Measurements from ENCODE around the gene TRIM65. TPM values are rescaled to one million over a fixed set of nuclear protein-coding genes. Genes with fewer than 3 reads are reported as not detected.
A peak's percentile ranks its signal among the peaks of the same experiment; 100 is the strongest.
"Not testable (repeated sequence)": the region's sequence is repeated elsewhere in the genome, so short reads cannot be mapped to it uniquely, and the experiment has no call there.

The TRIM65 gene
- polyA plus RNA-seq, 4 donors = 6.5 to 17.1 (median 11.3) TPM

- peaks cover 0 to 27% (median 0%) of the 10 kb centered on the region in 3 donors for H3K4me1 ChIP-seq (ENCODE audit: control insufficient read depth in 3 of 3, insufficient read depth in 2 of 3, low read depth in 1 of 3, low read length in 2 of 3)
- peaks cover 0 to 60% (median 3%) of the 10 kb centered on the region in 3 donors for H3K36me3 ChIP-seq (ENCODE audit: control insufficient read depth in 3 of 3, insufficient read depth in 2 of 3, low read depth in 1 of 3, low read length in 3 of 3)
- WGBS, 3 donors = 84 to 88% (median 85%) methylated on average over 6 of the region's 6 CpGs
- H3K27me3 ChIP-seq (ENCODE audit: control insufficient read depth in 3 of 3, insufficient read depth in 3 of 3, low read length in 3 of 3) = no peaks in the 10 kb centered on the region
- H3K9me3 ChIP-seq (ENCODE audit: control insufficient read depth in 2 of 2, insufficient read depth in 1 of 2, low read depth in 1 of 2, low read length in 1 of 2) = no peaks in the 10 kb centered on the region
- H3K4me3 ChIP-seq (ENCODE audit: low read depth in 1 of 3, low read length in 3 of 3) = no peak overlapping the region
- DNase-seq (no peak), FAIRE-seq (no peak)
- H3K27ac ChIP-seq (ENCODE audit: low read depth in 1 of 3, low read length in 2 of 3) = no peak overlapping the region
Observed at GRCh38 chr17:75888484-75888883, 8.3 kb downstream of the TRIM65 start.

DNA sequence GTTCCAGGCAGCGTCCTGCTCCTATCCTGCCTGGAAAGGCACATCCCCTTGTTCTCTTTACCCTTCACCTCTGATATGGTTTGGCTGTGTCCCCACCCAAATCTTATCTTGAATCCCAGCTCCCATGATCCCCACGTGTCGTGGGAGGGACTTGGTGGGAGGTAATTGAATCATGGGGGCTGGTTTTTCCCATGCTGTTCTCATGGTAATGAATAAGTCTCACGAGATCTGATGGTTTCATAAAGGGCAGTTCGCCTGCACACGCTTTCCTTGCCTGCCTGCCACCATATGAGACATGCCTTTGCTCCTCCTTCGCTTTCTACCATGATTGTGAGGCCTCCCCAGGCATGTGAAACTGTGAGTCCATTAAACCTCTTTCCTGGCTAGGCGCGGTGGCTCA is 10.9 kb downstream of the TRIM65 start:
- not testable (repeated sequence) for H3K27ac ChIP-seq (ENCODE audit: low read depth in 1 of 3, low read length in 2 of 3); H3K9me3 ChIP-seq (ENCODE audit: control insufficient read depth in 2 of 2, insufficient read depth in 1 of 2, low read depth in 1 of 2, low read length in 1 of 2); H3K27me3 ChIP-seq (ENCODE audit: control insufficient read depth in 3 of 3, insufficient read depth in 3 of 3, low read length in 3 of 3); H3K4me3 ChIP-seq (ENCODE audit: low read depth in 1 of 3, low read length in 3 of 3); H3K4me1 ChIP-seq (ENCODE audit: control insufficient read depth in 3 of 3, insufficient read depth in 2 of 3, low read depth in 1 of 3, low read length in 2 of 3); FAIRE-seq; DNase-seq
- WGBS, 3 donors = 75 to 81% (median 78%) methylated on average over 9 of the region's 9 CpGs
- H3K36me3 ChIP-seq (ENCODE audit: control insufficient read depth in 3 of 3, insufficient read depth in 2 of 3, low read depth in 1 of 3, low read length in 3 of 3) = peaks cover 0 to 34% (median 1%) of the 10 kb centered on the region in 3 donors

- no peaks in the 10 kb centered on the region for H3K9me3 ChIP-seq (ENCODE audit: control insufficient read depth in 2 of 2, insufficient read depth in 1 of 2, low read depth in 1 of 2, low read length in 1 of 2)
- H3K4me1 ChIP-seq (ENCODE audit: control insufficient read depth in 3 of 3, insufficient read depth in 2 of 3, low read depth in 1 of 3, low read length in 2 of 3) = no peaks in the 10 kb centered on the region
- H3K36me3 ChIP-seq (ENCODE audit: control insufficient read depth in 3 of 3, insufficient read depth in 2 of 3, low read depth in 1 of 3, low read length in 3 of 3) = peaks cover 0 to 29% (median 0%) of the 10 kb centered on the region in 3 donors
- DNase-seq (no peak), FAIRE-seq (no peak)
- H3K27ac ChIP-seq (ENCODE audit: low read depth in 1 of 3, low read length in 2 of 3) = no peak overlapping the region
- 65 to 79% (median 72%) methylated on average over 8 of the region's 8 CpGs for WGBS, 3 donors
- no peaks in the 10 kb centered on the region for H3K27me3 ChIP-seq (ENCODE audit: control insufficient read depth in 3 of 3, insufficient read depth in 3 of 3, low read length in 3 of 3)
- H3K4me3 ChIP-seq (ENCODE audit: low read depth in 1 of 3, low read length in 3 of 3) = no peak overlapping the region
Observed at GRCh38 chr17:75885431-75885830, 11.3 kb downstream of the TRIM65 start.

DNA sequence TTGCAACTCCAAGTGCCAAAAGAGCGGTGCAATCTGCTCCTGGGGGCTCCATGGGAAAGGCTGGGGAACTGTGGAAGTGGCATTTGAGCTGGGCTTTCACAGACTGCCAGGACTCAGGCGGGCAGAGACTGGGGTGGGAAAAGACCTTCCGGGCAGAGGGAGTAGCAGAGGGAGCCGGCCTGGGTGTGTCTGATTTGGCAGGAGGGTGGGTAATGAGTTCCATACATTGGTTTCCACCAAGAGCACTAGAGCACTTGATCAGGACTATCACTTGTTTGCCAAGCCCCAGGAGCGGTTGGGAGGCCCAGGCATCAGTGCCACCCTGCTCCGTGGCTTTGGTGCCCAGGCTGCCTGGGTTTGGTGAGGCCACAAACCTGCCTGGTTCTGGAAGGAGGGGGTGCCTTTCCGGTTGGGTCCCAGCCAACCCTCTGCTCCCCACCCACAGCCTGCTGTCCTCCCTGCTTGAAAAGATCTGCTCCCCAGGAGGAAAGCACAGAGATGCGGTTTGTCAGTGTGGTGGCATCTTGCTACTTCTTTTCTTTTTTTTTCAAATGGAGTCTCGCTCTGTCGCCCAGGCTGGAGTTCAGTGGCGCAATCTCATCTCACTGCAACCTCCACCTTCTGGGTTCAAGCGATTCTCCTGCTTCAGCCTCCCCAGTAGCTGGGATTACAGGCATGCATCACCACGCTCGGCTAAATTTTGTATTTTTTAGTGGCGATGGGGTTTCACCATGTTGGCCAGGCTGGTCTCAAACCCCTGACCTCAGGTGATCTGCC is 14.9 kb downstream of the TRIM65 start:
- Histone ChIP-seq H3K9me3 (ENCODE audit: control insufficient read depth in 2 of 2, insufficient read depth in 1 of 2, low read depth in 1 of 2, low read length in 1 of 2) (no peaks in the 10 kb centered on the region), H3K27me3 (ENCODE audit: control insufficient read depth in 3 of 3, insufficient read depth in 3 of 3, low read length in 3 of 3) (peaks cover 0 to 12% (median 0%) of the 10 kb centered on the region in 3 donors), H3K4me1 (ENCODE audit: control insufficient read depth in 3 of 3, insufficient read depth in 2 of 3, low read depth in 1 of 3, low read length in 2 of 3) (peaks cover 0 to 8% (median 0%) of the 10 kb centered on the region in 3 donors), H3K4me3 (ENCODE audit: low read depth in 1 of 3, low read length in 3 of 3) (no peak overlapping the region), H3K27ac (ENCODE audit: low read depth in 1 of 3, low read length in 2 of 3) (no peak overlapping the region), H3K36me3 (ENCODE audit: control insufficient read depth in 3 of 3, insufficient read depth in 2 of 3, low read depth in 1 of 3, low read length in 3 of 3) (peaks cover 0 to 7% (median 0%) of the 10 kb centered on the region in 3 donors)
- FAIRE-seq (no peak), DNase-seq (no peak)
- WGBS, 3 donors = 80 to 87% (median 82%) methylated on average over 14 to 15 of the region's 15 CpGs

GRCh38 chr17:75880266-75880665 is 16.5 kb downstream of the TRIM65 start:
- Histone ChIP-seq H3K9me3 (ENCODE audit: control insufficient read depth in 2 of 2, insufficient read depth in 1 of 2, low read depth in 1 of 2, low read length in 1 of 2) (no peaks in the 10 kb centered on the region), H3K27ac (ENCODE audit: low read depth in 1 of 3, low read length in 2 of 3) (no peak overlapping the region), H3K4me1 (ENCODE audit: control insufficient read depth in 3 of 3, insufficient read depth in 2 of 3, low read depth in 1 of 3, low read length in 2 of 3) (peaks cover 0 to 23% (median 3%) of the 10 kb centered on the region in 3 donors), H3K27me3 (ENCODE audit: control insufficient read depth in 3 of 3, insufficient read depth in 3 of 3, low read length in 3 of 3) (peaks cover 0 to 12% (median 0%) of the 10 kb centered on the region in 3 donors), H3K36me3 (ENCODE audit: control insufficient read depth in 3 of 3, insufficient read depth in 2 of 3, low read depth in 1 of 3, low read length in 3 of 3) (peaks cover 0 to 15% (median 0%) of the 10 kb centered on the region in 3 donors), H3K4me3 (ENCODE audit: low read depth in 1 of 3, low read length in 3 of 3) (no peak overlapping the region)
- no peak for DNase-seq
- FAIRE-seq = no peak
- 71 to 76% (median 72%) methylated on average over 7 of the region's 7 CpGs for WGBS, 3 donors

GRCh38 chr17:75878174-75878998 is 18.4 kb downstream of the TRIM65 start, which contains the start of gene TRIM47:
Gene TRIM47, minus strand, starts transcription at chr17:75878581. Its CDS starts 33 bp downstream, at chr17:75878548.
- FAIRE-seq = no peak
- Histone ChIP-seq H3K9me3 (ENCODE audit: control insufficient read depth in 2 of 2, insufficient read depth in 1 of 2, low read depth in 1 of 2, low read length in 1 of 2) (no peaks in the 10 kb centered on the region), H3K36me3 (ENCODE audit: control insufficient read depth in 3 of 3, insufficient read depth in 2 of 3, low read depth in 1 of 3, low read length in 3 of 3) (peaks cover 0 to 28% (median 0%) of the 10 kb centered on the region in 3 donors), H3K4me3 (ENCODE audit: low read depth in 1 of 3, low read length in 3 of 3) (peak within 1 kb of the TSS; percentile 63 to 66 (median 65)), H3K27me3 (ENCODE audit: control insufficient read depth in 3 of 3, insufficient read depth in 3 of 3, low read length in 3 of 3) (peaks cover 0 to 12% (median 0%) of the 10 kb centered on the region in 3 donors), H3K4me1 (ENCODE audit: control insufficient read depth in 3 of 3, insufficient read depth in 2 of 3, low read depth in 1 of 3, low read length in 2 of 3) (peaks cover 0 to 23% (median 3%) of the 10 kb centered on the region in 3 donors), H3K27ac (ENCODE audit: low read depth in 1 of 3, low read length in 2 of 3) (peak within 1 kb of the TSS; percentile 81 to 94 (median 93))
- peak; percentile 49 to 65 for DNase-seq
- 0 to 1% (median 1%) methylated on average over 64 to 87 of the region's 87 CpGs for whole genome bisulfite sequencing, 3 donors

DNA sequence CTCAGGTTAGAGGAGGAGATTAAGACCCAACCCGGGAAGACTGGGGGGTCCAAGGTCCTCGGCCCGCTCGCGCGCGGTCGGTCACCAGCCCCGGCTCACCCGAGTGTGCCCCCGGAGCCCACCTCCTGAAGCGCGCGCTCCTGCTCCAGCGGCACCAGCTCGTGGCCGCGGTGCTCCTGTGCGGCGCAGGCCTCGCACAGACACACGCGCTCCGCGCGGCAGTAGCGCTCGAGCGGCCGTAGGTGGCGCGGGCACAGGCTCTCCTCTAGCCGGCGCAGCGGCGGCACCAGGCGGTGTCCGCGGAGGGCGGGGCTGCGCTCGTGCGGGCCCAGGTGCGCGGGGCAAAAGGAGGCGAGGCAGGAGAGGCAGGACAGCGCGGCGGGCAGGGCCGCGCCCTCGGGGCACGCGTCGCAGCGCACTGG is 19.0 kb downstream of the TRIM65 start:
- peak overlapping the region; percentile 63 to 66 (median 65) for H3K4me3 ChIP-seq (ENCODE audit: low read depth in 1 of 3, low read length in 3 of 3)
- peaks cover 0 to 12% (median 0%) of the 10 kb centered on the region in 3 donors for H3K27me3 ChIP-seq (ENCODE audit: control insufficient read depth in 3 of 3, insufficient read depth in 3 of 3, low read length in 3 of 3)
- DNase-seq = peak; percentile 79 to 90
- no peak for FAIRE-seq
- peaks cover 0 to 28% (median 0%) of the 10 kb centered on the region in 3 donors for H3K36me3 ChIP-seq (ENCODE audit: control insufficient read depth in 3 of 3, insufficient read depth in 2 of 3, low read depth in 1 of 3, low read length in 3 of 3)
- no peaks in the 10 kb centered on the region for H3K9me3 ChIP-seq (ENCODE audit: control insufficient read depth in 2 of 2, insufficient read depth in 1 of 2, low read depth in 1 of 2, low read length in 1 of 2)
- WGBS, 3 donors = 0 to 1% (median 0%) methylated on average over 43 to 56 of the region's 56 CpGs
- peaks cover 0 to 27% (median 6%) of the 10 kb centered on the region in 3 donors for H3K4me1 ChIP-seq (ENCODE audit: control insufficient read depth in 3 of 3, insufficient read depth in 2 of 3, low read depth in 1 of 3, low read length in 2 of 3)
- peak overlapping the region; percentile 81 to 94 (median 93) for H3K27ac ChIP-seq (ENCODE audit: low read depth in 1 of 3, low read length in 2 of 3)
